ENCODE measurements around the gene BBLN. TPM values are rescaled to one million over a fixed set of nuclear protein-coding genes. Genes with fewer than 3 reads are reported as not detected.

The BBLN gene
- total RNA-seq, 2 donors from 2014 or later, result 333 to 437 TPM

GRCh38 chr9:128136816-128137793 is 23.0 kb upstream of the BBLN start:
- H3K36me3 ChIP-seq, result no peaks in the 10 kb centered on the region
- H3K4me1 ChIP-seq (replicated peaks), result no peaks in the 10 kb centered on the region
- TF ChIP-seq CTCF (IDR thresholded peaks at IDR 0.05), result no peak
- TF ChIP-seq POLR2A (IDR thresholded peaks at IDR 0.05), result peak; percentile 25
- TF ChIP-seq POLR2AphosphoS5 (IDR thresholded peaks at IDR 0.05), result peak; percentile 40
- no peaks in the 10 kb centered on the region for H3K27me3 ChIP-seq (replicated peaks; ENCODE audit: insufficient read depth)
- H3K4me3 ChIP-seq, result no peak overlapping the region
- H3K27ac ChIP-seq, result no peak overlapping the region
- intact Hi-C loops (cut with DNase I), result no loop called here
- no peak for DNase-seq (ENCODE audit: low spot score)
- H3K9me3 ChIP-seq, result no peaks in the 10 kb centered on the region
- WGBS, result 60% methylated on average over 18 of the region's 18 CpGs

- DNase-seq (ENCODE audit: low spot score), result no peak
- intact Hi-C loops (cut with DNase I), result no loop called here
- Histone ChIP-seq H3K9me3 (no peaks in the 10 kb centered on the region), H3K4me1 (replicated peaks) (no peaks in the 10 kb centered on the region), H3K27me3 (replicated peaks; ENCODE audit: insufficient read depth) (no peaks in the 10 kb centered on the region), H3K36me3 (no peaks in the 10 kb centered on the region), H3K27ac (no peak overlapping the region), H3K4me3 (no peak overlapping the region)
- 96% methylated on average over 3 of the region's 3 CpGs for WGBS
- TF ChIP-seq POLR2A (IDR thresholded peaks at IDR 0.05), result no peak
- no peak for TF ChIP-seq POLR2AphosphoS5 (IDR thresholded peaks at IDR 0.05)
- TF ChIP-seq CTCF (IDR thresholded peaks at IDR 0.05), result no peak
Observed at GRCh38 chr9:128138001-128138400, 22.1 kb upstream of the BBLN start.

GRCh38 chr9:128139621-128140020 is 20.4 kb upstream of the BBLN start:
- Histone ChIP-seq H3K4me1 (replicated peaks) (no peaks in the 10 kb centered on the region), H3K36me3 (no peaks in the 10 kb centered on the region), H3K27me3 (replicated peaks; ENCODE audit: insufficient read depth) (no peaks in the 10 kb centered on the region), H3K4me3 (no peak overlapping the region), H3K27ac (no peak overlapping the region), H3K9me3 (no peaks in the 10 kb centered on the region)
- DNase-seq (ENCODE audit: low spot score), result no peak
- 86% methylated on average over 7 of the region's 16 CpGs for WGBS
- no peak for TF ChIP-seq CTCF (IDR thresholded peaks at IDR 0.05)
- no peak for TF ChIP-seq POLR2AphosphoS5 (IDR thresholded peaks at IDR 0.05)
- no peak for TF ChIP-seq POLR2A (IDR thresholded peaks at IDR 0.05)
- intact Hi-C loops (cut with DNase I), result no loop called here

- Histone ChIP-seq H3K4me1 (replicated peaks) (no peaks in the 10 kb centered on the region), H3K9me3 (no peaks in the 10 kb centered on the region), H3K27me3 (replicated peaks; ENCODE audit: insufficient read depth) (no peaks in the 10 kb centered on the region), H3K4me3 (no peak overlapping the region), H3K36me3 (no peaks in the 10 kb centered on the region), H3K27ac (no peak overlapping the region)
- no peak for TF ChIP-seq POLR2AphosphoS5 (IDR thresholded peaks at IDR 0.05)
- TF ChIP-seq CTCF (IDR thresholded peaks at IDR 0.05), result no peak
- no peak for TF ChIP-seq POLR2A (IDR thresholded peaks at IDR 0.05)
- intact Hi-C loops (cut with DNase I), result no loop called here
- WGBS, result 98% methylated on average over 3 of the region's 3 CpGs
- DNase-seq (ENCODE audit: low spot score), result no peak
Observed at GRCh38 chr9:128141604-128142003, 18.5 kb upstream of the BBLN start.

GRCh38 chr9:128142061-128142460 is 18.0 kb upstream of the BBLN start:
- Histone ChIP-seq H3K36me3 (no peaks in the 10 kb centered on the region), H3K27me3 (replicated peaks; ENCODE audit: insufficient read depth) (no peaks in the 10 kb centered on the region), H3K4me3 (no peak overlapping the region), H3K9me3 (no peaks in the 10 kb centered on the region), H3K27ac (no peak overlapping the region), H3K4me1 (replicated peaks) (no peaks in the 10 kb centered on the region)
- no peak for DNase-seq (ENCODE audit: low spot score)
- TF ChIP-seq POLR2AphosphoS5 (IDR thresholded peaks at IDR 0.05), result no peak
- TF ChIP-seq CTCF (IDR thresholded peaks at IDR 0.05), result no peak
- no peak for TF ChIP-seq POLR2A (IDR thresholded peaks at IDR 0.05)
- 73% methylated on average over 4 of the region's 4 CpGs for WGBS
- intact Hi-C loops (cut with DNase I), result no loop called here

Measured in prostate gland (tissue), 2 donors.